WI38 (cell line): Measurements from ENCODE around the gene GPRIN2.

Source experiments
- H3K4me3 ChIP-seq: 2 replicates; pipeline ENCODE4 v1.5.1; 2011; ENCODE audit warnings: low read depth, mild to moderate bottlenecking, control low read depth, low read length
- CTCF ChIP-seq: IDR thresholded peaks from 2 replicates; pipeline ENCODE4 v1.5.1; 2012; ENCODE audit warnings: low read depth, mild to moderate bottlenecking, control low read depth, low read length

GPRIN2 gene

DNA sequence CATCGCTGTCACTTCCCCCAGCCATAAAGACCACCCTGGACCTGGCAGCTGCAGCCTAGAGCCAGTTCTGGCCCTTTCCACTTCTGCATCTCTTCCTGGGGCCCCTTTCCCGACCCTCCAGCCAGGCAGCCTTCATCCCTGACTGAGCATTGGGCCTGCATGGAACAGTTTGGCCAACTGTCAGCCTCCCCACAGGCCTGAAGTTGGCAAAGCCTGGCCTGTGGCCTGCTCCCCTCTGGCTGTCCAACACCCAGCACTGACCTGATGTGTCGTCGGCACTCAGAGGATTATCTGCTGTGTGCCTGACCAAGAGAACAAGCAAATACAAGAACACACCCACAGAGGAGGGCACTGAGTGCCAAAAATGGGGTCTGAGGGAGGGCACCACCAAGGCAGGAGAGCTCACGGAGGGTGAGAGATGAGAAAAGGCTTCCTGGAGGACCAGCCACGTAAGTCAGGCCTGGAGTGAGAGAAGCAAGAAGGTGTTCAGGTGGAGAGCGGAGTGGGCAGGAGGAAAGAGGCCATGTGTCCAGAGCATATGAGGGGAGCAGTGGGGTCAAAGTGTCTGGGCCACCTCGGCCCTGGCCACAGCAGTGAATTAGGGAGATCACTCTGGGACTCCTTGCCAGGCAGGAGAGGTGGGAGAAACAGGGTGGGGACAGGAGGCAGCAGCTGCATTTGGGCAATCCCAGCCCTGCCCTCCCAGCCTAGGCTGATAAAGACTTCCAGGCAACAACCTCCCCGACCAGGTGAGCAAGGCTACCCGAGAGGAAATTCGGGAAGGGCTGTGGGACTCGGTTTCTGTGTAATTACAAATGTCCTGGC lies 4.5 kb downstream of the GPRIN2 start:
- H3K4me3 ChIP-seq: no peak overlapping the region
- TF ChIP-seq CTCF: no peak

GRCh38 chr10:46550795-46551700 lies 5.4 kb downstream of the GPRIN2 start:
- TF ChIP-seq CTCF: no peak
- H3K4me3 ChIP-seq: no peak overlapping the region

DNA sequence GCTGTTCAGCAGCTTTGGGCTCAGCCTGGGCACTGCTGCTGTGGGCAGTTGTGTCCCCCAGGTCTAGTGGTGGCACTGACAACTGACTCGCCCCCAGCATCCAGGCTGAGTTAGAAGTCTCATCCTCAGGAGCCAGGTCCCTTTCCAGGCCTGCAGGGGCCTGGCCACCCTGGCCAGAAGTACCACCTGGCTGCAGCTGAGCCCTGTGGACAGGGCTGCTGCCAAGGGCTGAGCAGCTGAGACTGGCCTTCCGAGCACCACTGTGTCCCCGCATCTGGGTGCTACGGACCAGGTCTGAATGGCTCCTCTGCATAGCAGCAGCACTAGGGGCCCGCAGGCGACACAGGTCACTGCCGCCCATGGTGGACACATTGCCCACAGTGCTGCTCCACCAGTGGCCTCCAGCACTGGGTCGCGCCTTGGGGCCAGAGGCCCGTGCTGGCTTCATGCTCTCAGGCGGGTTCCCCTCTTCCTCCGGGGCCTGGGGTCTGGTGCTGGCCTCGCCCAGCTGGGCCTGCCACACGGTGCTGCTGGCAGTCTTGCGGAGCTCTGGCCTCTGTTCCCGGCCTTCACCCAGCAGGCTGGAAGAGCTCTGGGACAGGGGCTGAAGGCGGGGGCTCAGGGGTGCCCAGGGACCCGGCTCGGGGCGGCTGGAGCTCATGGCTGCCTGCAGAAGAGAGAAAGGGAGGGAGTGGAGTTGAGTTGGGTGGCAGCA lies 6.2 kb downstream of the GPRIN2 start:
- no peak for TF ChIP-seq CTCF
- no peak overlapping the region for H3K4me3 ChIP-seq

- H3K4me3 ChIP-seq: no peak overlapping the region
- TF ChIP-seq CTCF: no peak
Measured at GRCh38 chr10:46549171-46550075, 7.0 kb downstream of the GPRIN2 start.

DNA sequence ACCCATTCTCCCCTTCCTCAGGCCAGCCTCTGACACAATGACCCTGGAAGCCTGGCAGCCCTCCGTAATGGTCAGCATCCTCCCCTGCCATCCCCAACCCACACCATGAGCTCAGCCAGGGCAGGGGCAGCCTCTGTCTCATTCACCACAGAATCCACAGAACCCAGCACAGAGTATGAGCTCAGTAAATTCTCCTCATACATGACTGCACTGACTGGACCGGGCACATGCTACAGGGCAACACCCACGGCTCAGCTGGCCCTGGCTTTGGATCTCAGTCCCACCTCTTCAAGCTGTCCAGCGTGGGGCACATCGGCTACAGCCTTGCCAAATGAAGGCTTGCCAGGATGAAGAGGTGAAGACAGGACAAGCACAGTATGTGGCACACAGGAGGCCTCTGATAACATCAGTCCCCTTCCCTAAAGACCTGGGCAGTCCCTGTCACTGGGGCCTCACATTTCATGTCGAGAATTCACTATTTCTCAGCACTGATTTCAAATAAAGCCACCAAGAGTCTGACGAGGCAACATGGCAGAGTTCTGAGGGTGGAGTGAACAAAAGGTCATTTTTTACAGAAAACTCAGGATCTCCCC lies 7.9 kb downstream of the GPRIN2 start:
- H3K4me3 ChIP-seq: no peak overlapping the region
- no peak for TF ChIP-seq CTCF
